Panc1 (cell line): ENCODE measurements around the gene ZNF236.

ENCODE experiments used
- CTCF ChIP-seq: fragments of 450-650 bp; IDR thresholded peaks from 2 replicates; pipeline ENCODE4 v1.5.1; 2017; ENCODE audit warnings: mild to moderate bottlenecking
- POLR2AphosphoS5 ChIP-seq: IDR thresholded peaks from 2 replicates; pipeline ENCODE4 v1.6.1; 2012; ENCODE audit warnings: mild to moderate bottlenecking, low read depth, low read length, moderate library complexity
- REST ChIP-seq, 2 experiments: IDR thresholded peaks; 2 replicates each; pipeline ENCODE4 v1.6.1; 2011 to 2012; ENCODE audit warnings: low read depth in 2 of 2, control low read depth in 1 of 2, low read length in 1 of 2, mild to moderate bottlenecking in 1 of 2, moderate library complexity in 1 of 2; ENCODE audit not compliant: insufficient read depth in 1 of 2
- SIN3A ChIP-seq: IDR thresholded peaks from 2 replicates; pipeline ENCODE4 v1.6.1; 2012; ENCODE audit warnings: low read depth, mild to moderate bottlenecking, low read length, moderate library complexity, borderline replicate concordance; ENCODE audit not compliant: insufficient read depth
- TCF7L2 ChIP-seq: IDR thresholded peaks from 2 replicates; pipeline ENCODE4 v1.6.1; 2011; ENCODE audit warnings: mild to moderate bottlenecking, low read depth, low read length, inconsistent platforms

- TF ChIP-seq CTCF (no peak), TCF7L2 (no peak), POLR2AphosphoS5 (no peak), REST (IDR thresholded peaks at IDR 0.05; ENCODE audit: insufficient read depth in 1 of 2, low read depth in 2 of 2, low read length in 1 of 2) (no peak), SIN3A (no peak)
Observed at GRCh38 chr18:76794326-76794725, 28.0 kb upstream of the ZNF236 start.
